ENCODE data around the gene C1QTNF5. TPM values are rescaled to one million over a fixed set of nuclear protein-coding genes. Genes with fewer than 3 reads are reported as not detected.

The C1QTNF5 gene
- total and polyA plus RNA-seq, 9 donors, result 20.3 to 41.9 (median 35.1) TPM

DNA sequence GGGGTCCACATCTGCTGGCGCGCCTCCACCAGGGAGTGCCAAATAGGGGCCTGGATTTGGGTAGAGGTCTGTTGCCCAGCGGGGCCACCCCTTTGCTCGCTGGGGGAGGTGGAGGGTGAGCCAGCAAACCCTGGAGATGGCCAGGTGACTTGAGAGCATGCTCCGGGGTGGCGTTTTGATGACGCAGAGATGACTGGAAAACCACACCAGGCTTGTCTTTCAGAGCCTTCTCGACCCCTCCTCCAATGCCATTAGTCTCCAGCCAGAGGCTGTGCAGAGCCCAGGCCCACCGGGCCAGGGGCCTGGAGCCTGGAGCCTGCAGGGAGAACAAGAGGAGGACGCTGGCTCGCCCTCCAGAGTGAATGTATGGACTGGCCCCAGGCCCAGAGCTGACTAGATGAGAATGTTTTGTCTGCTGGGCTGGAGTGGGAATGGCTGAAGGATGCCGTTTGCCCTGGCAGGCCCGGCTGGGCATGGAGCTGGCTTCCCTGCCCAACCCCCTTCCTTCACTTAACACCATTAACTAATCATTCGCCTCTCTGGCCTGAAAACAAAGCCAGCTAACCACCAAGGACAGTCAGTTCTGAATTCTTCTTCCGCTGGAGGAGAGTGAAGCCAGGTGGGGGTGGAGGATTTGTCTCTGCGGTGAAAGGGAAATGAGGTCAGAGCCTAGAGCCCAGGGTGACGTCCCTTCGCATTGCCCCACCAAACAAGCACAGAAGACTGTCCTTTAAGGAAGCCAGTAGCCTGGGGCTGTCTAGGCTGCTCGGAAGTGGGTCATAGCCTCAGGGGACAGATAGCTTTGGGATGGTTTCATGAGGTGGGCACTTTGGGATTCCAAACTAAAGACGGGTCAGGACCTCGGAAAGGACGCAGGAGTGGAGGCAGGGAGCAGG is 22.2 kb downstream of the C1QTNF5 start:
- 24% methylated on average over 11 of the region's 22 CpGs for WGBS (ENCODE audit: insufficient coverage)
- Histone ChIP-seq H3K4me3 (ENCODE audit: low read length) (no peak overlapping the region), H3K9me3 (replicated peaks; ENCODE audit: control insufficient read depth, low read depth, low read length) (no peaks in the 10 kb centered on the region), H3K36me3 (ENCODE audit: control insufficient read depth, insufficient read depth, low read length) (peaks cover 17% of the 10 kb centered on the region), H3K4me1 (ENCODE audit: control insufficient read depth, insufficient read depth, low read length) (peaks cover 68% of the 10 kb centered on the region), H3K27me3 (ENCODE audit: control insufficient read depth, insufficient read depth, low read length) (peaks cover 10% of the 10 kb centered on the region), H3K27ac (ENCODE audit: low read length) (peak overlapping the region; percentile 93)
- DNase-seq, result peak; percentile 69

DNA sequence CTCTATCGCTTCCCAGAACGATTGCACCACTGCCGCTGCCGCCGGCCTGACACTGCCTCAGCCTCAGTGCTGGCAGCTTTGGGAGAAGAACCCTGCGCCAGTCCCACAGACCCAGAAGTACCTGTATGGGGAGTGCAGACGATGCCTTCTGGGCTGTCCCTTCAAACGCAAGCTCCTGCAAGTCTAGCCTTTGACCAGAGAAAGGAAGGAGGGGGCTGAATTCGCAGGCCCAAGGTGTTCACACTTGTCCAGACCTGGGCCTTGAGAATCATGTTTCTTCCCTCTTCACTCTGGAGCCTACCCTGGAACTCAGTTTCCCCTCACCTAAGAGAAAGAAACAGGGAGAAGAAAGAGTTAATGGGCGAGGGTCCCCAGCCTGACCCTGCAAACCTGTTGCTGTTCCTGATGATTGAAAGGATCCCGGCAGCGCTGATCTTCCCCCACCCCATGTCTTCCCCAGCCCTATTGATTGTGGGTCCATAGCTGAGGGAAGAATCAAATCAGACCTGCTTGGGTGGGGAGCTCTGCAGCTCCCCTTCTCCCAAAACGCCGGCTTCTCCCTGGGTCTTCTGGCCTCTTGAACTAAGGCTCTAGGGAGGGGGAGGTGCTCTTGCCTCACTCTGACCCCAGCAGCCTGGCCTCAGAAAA is 23.0 kb downstream of the C1QTNF5 start:
- peaks cover 10% of the 10 kb centered on the region for H3K27me3 ChIP-seq (ENCODE audit: control insufficient read depth, insufficient read depth, low read length)
- peaks cover 25% of the 10 kb centered on the region for H3K36me3 ChIP-seq (ENCODE audit: control insufficient read depth, insufficient read depth, low read length)
- no peaks in the 10 kb centered on the region for H3K9me3 ChIP-seq (replicated peaks; ENCODE audit: control insufficient read depth, low read depth, low read length)
- H3K27ac ChIP-seq (ENCODE audit: low read length), result peak overlapping the region; percentile 93
- H3K4me3 ChIP-seq (ENCODE audit: low read length), result peak overlapping the region; percentile 37
- WGBS (ENCODE audit: insufficient coverage), result 43% methylated on average over 5 of the region's 14 CpGs
- peaks cover 70% of the 10 kb centered on the region for H3K4me1 ChIP-seq (ENCODE audit: control insufficient read depth, insufficient read depth, low read length)
- no peak for DNase-seq

DNA sequence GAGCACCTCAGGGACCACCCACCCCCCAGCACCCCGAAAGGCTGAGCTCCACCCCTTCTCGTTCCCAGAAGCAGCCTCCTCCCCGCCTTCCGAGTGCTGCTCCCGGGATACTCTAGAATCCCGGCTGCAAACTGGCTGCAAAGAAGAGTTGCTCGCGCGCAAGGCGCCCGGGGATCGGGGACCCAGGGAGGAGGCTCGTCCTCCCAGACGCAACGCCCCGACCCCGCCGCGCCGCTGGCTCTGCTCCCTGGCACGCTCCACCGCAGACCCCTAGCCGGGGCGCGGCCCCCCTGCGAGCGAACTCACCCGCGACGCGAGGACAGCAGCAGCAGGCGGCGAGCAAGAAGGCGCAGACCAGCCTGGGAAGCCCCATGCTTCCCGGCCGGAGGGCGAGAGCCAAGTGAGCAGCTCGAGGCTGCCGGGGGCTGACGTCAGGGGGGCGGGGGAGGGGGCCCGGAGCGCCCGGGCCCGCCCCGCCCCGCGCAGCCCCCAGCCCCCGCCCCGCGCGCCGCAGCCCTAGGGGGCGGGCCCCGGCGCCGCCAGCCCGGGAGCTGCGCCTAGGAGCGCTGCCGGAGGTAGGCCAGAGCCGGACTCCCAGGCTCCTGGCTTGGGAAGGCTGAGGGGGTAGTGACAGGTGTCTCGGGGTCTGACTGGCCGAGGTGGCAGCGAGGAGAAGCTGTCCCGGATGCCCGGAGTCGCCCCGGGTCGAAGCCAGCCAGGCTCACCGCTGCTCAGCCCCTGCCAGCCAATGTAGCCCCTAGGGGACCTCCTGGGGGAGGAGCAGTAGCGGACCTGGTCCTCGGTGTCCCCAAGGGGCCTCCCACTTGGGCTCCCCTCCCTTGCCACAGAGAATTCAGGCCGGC is 23.7 kb downstream of the C1QTNF5 start, which contains the start of gene MCAM:
Gene MCAM (minus strand): TSS at position 402 of the 863 bp plus-strand sequence. CDS start 29 bp downstream, at position 373.
- Histone ChIP-seq H3K36me3 (ENCODE audit: control insufficient read depth, insufficient read depth, low read length) (peaks cover 32% of the 10 kb centered on the region), H3K27ac (ENCODE audit: low read length) (peak within 1 kb of the TSS; percentile 93), H3K4me1 (ENCODE audit: control insufficient read depth, insufficient read depth, low read length) (peaks cover 69% of the 10 kb centered on the region), H3K4me3 (ENCODE audit: low read length) (peak within 1 kb of the TSS; percentile 57), H3K27me3 (ENCODE audit: control insufficient read depth, insufficient read depth, low read length) (peaks cover 10% of the 10 kb centered on the region), H3K9me3 (replicated peaks; ENCODE audit: control insufficient read depth, low read depth, low read length) (no peaks in the 10 kb centered on the region)
- WGBS (ENCODE audit: insufficient coverage), result under 1% methylated on average over 65 of the region's 74 CpGs
- peak; percentile 81 for DNase-seq

- H3K27me3 ChIP-seq (ENCODE audit: control insufficient read depth, insufficient read depth, low read length), result peaks cover 6% of the 10 kb centered on the region
- peaks cover 63% of the 10 kb centered on the region for H3K4me1 ChIP-seq (ENCODE audit: control insufficient read depth, insufficient read depth, low read length)
- DNase-seq, result peak; percentile 78
- peak overlapping the region; percentile 93 for H3K27ac ChIP-seq (ENCODE audit: low read length)
- no peaks in the 10 kb centered on the region for H3K9me3 ChIP-seq (replicated peaks; ENCODE audit: control insufficient read depth, low read depth, low read length)
- peak overlapping the region; percentile 57 for H3K4me3 ChIP-seq (ENCODE audit: low read length)
- WGBS (ENCODE audit: insufficient coverage), result 2% methylated on average over 44 of the region's 46 CpGs
- peaks cover 40% of the 10 kb centered on the region for H3K36me3 ChIP-seq (ENCODE audit: control insufficient read depth, insufficient read depth, low read length)
Observed at GRCh38 chr11:119316016-119316728, 24.5 kb downstream of the C1QTNF5 start.

DNA sequence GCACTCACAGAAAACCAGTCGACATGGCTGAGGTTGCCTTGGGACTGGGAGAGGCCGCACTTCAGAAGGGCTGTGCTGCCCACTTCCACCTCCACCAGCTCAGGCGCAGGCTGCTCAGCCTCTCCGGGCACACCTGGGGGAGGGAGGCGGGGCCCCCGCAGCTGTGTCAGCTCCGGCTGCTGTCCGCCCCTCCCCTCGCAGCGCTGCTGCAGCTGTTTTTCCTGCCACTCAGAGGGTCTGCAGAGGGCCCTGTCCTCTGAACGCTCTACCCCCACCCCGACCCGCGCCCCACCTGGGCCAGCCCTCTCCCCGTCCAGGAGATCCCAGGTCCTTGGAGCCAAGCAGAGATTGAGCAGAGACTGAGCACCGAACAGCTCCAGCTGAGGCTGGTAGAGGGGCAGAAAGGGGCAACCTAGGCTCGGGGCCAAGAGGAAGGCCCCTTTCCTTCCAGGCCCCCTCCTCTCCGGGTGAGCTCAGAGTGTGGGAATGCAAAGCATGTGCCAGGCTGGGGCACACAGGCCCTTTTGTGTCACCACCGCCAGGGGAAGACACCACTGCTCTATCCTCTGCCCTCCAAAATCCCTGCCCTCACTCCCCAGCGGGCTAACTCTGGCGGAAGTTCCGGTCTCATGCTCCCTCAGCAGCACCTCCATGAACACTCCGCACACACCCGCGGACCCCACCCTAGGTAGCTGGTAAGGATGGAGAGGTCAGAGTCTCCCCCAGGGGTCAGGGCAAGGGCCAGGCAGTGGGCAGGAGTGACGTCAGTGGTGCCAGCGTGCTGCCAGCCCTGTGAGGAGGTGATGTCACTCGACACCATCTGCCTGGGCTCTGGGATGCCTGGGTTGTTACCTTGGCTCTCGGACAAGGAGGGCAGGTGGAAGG is 25.3 kb downstream of the C1QTNF5 start:
- WGBS (ENCODE audit: insufficient coverage), result 7% methylated on average over 17 of the region's 29 CpGs
- peaks cover 57% of the 10 kb centered on the region for H3K4me1 ChIP-seq (ENCODE audit: control insufficient read depth, insufficient read depth, low read length)

GRCh38 chr11:119314726-119315125 is 26.0 kb downstream of the C1QTNF5 start:
- peak overlapping the region; percentile 93 for H3K27ac ChIP-seq (ENCODE audit: low read length)
- WGBS (ENCODE audit: insufficient coverage), result 65% methylated on average over 9 of the region's 18 CpGs
- H3K4me1 ChIP-seq (ENCODE audit: control insufficient read depth, insufficient read depth, low read length), result peaks cover 50% of the 10 kb centered on the region
- H3K4me3 ChIP-seq (ENCODE audit: low read length), result peak overlapping the region; percentile 57
- DNase-seq, result peak; percentile 10
- no peaks in the 10 kb centered on the region for H3K9me3 ChIP-seq (replicated peaks; ENCODE audit: control insufficient read depth, low read depth, low read length)
- H3K36me3 ChIP-seq (ENCODE audit: control insufficient read depth, insufficient read depth, low read length), result peaks cover 55% of the 10 kb centered on the region
- peaks cover 6% of the 10 kb centered on the region for H3K27me3 ChIP-seq (ENCODE audit: control insufficient read depth, insufficient read depth, low read length)

More for the DNA sequence above, 25.3 kb downstream of the C1QTNF5 start:
- peaks cover 48% of the 10 kb centered on the region for H3K36me3 ChIP-seq (ENCODE audit: control insufficient read depth, insufficient read depth, low read length)
- peak overlapping the region; percentile 93 for H3K27ac ChIP-seq (ENCODE audit: low read length)
- no peaks in the 10 kb centered on the region for H3K9me3 ChIP-seq (replicated peaks; ENCODE audit: control insufficient read depth, low read depth, low read length)
- peaks cover 6% of the 10 kb centered on the region for H3K27me3 ChIP-seq (ENCODE audit: control insufficient read depth, insufficient read depth, low read length)
- peak; percentile 82 for DNase-seq
- H3K4me3 ChIP-seq (ENCODE audit: low read length), result peak overlapping the region; percentile 57

DNA sequence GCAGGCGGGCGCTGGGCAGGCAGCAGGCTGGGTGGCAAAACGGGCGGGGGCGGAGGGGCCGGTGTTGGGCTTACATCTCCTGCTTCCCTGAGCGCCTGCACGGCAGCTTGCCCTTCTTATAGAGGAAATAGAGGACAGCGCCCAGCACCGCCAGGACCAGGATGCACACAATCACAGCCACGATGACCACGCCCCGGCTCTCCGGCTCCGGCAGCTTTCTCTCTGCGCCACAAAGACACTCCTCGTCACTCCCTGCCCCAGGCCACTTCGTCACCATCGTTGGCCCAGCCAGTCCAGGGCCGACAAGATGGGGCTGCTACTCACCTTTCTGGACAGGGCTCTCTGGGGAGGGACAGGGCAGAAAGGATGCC is 30.0 kb downstream of the C1QTNF5 start:
- Histone ChIP-seq H3K4me1 (ENCODE audit: control insufficient read depth, insufficient read depth, low read length) (peaks cover 26% of the 10 kb centered on the region), H3K27me3 (ENCODE audit: control insufficient read depth, insufficient read depth, low read length) (peaks cover under 1% of the 10 kb centered on the region), H3K36me3 (ENCODE audit: control insufficient read depth, insufficient read depth, low read length) (peaks cover 88% of the 10 kb centered on the region), H3K4me3 (ENCODE audit: low read length) (no peak overlapping the region), H3K9me3 (replicated peaks; ENCODE audit: control insufficient read depth, low read depth, low read length) (no peaks in the 10 kb centered on the region), H3K27ac (ENCODE audit: low read length) (no peak overlapping the region)
- WGBS (ENCODE audit: insufficient coverage), result 90% methylated on average over 19 of the region's 20 CpGs
- peak; percentile 4 for DNase-seq

DNA sequence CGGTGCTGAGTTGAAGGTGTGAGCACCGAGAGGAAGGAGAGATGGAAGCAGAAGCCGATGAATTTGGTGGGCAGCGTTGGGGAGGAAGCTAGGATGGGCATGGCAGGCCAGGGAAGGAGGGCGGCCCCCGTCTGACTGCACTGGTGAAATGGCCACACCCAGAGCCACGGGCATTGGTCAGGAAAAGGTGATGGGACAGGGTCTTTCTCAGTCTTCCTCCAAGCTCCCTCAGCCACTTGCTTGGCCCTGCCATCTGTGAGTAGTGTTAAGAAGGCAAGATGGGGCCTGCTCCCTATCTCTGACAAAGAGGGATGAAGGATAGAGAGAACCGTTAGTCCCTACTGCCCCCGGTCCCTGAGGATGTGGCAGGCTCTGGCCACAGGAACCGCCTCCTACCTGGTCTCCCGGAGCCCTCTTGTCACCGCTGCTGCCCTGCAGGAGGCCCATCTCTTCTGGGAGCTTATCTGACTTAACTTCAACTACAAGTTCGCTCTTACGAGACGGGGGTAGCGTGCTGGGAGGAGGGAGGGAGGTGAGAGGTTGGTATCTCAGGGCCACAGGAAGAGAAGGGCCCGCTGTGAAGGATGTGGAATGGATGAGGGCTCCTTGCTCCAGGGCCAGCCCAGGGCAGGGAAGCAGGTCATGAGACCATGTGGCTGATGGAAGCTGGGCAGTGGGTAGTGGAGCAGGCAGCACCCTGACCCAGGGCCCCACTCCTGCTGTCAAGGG is 30.6 kb downstream of the C1QTNF5 start:
- H3K9me3 ChIP-seq (replicated peaks; ENCODE audit: control insufficient read depth, low read depth, low read length), result no peaks in the 10 kb centered on the region
- no peak overlapping the region for H3K4me3 ChIP-seq (ENCODE audit: low read length)
- no peak overlapping the region for H3K27ac ChIP-seq (ENCODE audit: low read length)
- peaks cover 89% of the 10 kb centered on the region for H3K36me3 ChIP-seq (ENCODE audit: control insufficient read depth, insufficient read depth, low read length)
- DNase-seq, result no peak
- peaks cover 20% of the 10 kb centered on the region for H3K4me1 ChIP-seq (ENCODE audit: control insufficient read depth, insufficient read depth, low read length)
- H3K27me3 ChIP-seq (ENCODE audit: control insufficient read depth, insufficient read depth, low read length), result no peaks in the 10 kb centered on the region
- WGBS (ENCODE audit: insufficient coverage), result 75% methylated on average over 13 of the region's 17 CpGs
